ENCODE data around the gene ZDHHC1. TPM values are rescaled to one million over a fixed set of nuclear protein-coding genes. Genes with fewer than 3 reads are reported as not detected.
A peak's percentile ranks its signal among the peaks of the same experiment; 100 is the strongest.

Gene ZDHHC1
- polyA plus RNA-seq, 1 of the 3 experiments (the other 2 are of a cell fraction): 15.8 TPM

DNA sequence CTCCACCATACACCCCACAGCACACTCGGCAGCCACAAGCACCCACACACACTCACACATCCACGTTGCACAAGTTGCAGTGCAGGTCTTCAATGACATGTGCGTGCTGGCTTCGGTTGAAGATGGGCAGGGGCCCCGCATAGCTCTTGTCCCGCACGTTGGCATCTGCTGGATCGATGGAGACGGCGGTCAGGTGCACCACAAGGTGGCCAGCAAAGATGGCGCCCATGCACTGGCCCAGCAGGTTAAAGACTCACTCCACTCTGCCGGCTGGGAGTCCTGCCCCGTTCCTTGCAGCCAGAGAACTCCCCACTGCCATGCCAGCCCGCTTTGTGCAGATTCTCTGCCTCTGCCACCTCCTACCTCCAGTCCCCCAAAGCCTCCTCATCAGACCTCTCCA is 15.4 kb downstream of the ZDHHC1 start:
- no peak overlapping the region for H3K9ac ChIP-seq
- WGBS (ENCODE audit: low lambda C conversion rate): 93% methylated on average over 6 of the region's 14 CpGs
- H3F3A ChIP-seq (replicated peaks; ENCODE audit: insufficient read depth): peaks cover 10% of the 10 kb centered on the region
- DNase-seq: no peak
- CTCF ChIA-PET: interaction anchor here (0.9 to 1.5 kb wide), 2 partner anchors 12 to 46 kb away, joined by 3 to 6 read pairs; no protein-coding TSS in a partner anchor
- no peaks in the 10 kb centered on the region; the same call in 1 of the 2 replicates for H3K79me2 ChIP-seq (ENCODE audit: insufficient read depth)
- TF ChIP-seq FOXJ3 (CRISPR knock-in tag; IDR thresholded peaks at IDR 0.05) (no peak), MEF2A (IDR thresholded peaks at IDR 0.05; ENCODE audit: borderline replicate concordance, low read depth) (no peak), CHD2 (IDR thresholded peaks at IDR 0.05; ENCODE audit: low read length, partially characterized antibody) (no peak), NFIC (IDR thresholded peaks at IDR 0.05; ENCODE audit: borderline replicate concordance) (no peak), JUND (IDR thresholded peaks at IDR 0.05) (no peak), FOXM1 (IDR thresholded peaks at IDR 0.05; ENCODE audit: low read depth) (no peak), GABPA (IDR thresholded peaks at IDR 0.05; ENCODE audit: low read depth) (no peak), FOSL2 (IDR thresholded peaks at IDR 0.05; ENCODE audit: borderline replicate concordance, low read depth) (no peak), EP300 (IDR thresholded peaks at IDR 0.05; ENCODE audit: borderline replicate concordance in 1 of 2, low read depth in 1 of 2, low read length in 1 of 2) (no peak), TAF1 (IDR thresholded peaks at IDR 0.05; ENCODE audit: borderline replicate concordance, low read depth, low read length) (no peak), SIN3A (IDR thresholded peaks at IDR 0.05; ENCODE audit: borderline replicate concordance, low read depth, low read length) (no peak), MXI1 (IDR thresholded peaks at IDR 0.05; ENCODE audit: low read depth, low read length) (no peak), TEAD4 (IDR thresholded peaks at IDR 0.05; ENCODE audit: borderline replicate concordance, insufficient read depth) (no peak), YY1 (IDR thresholded peaks at IDR 0.05; ENCODE audit: low read depth) (no peak), TCF12 (IDR thresholded peaks at IDR 0.05) (no peak), EZH2phosphoT487 (IDR thresholded peaks at IDR 0.05; ENCODE audit: borderline replicate concordance, low read depth) (no peak), GATA2 (CRISPR knock-in tag; IDR thresholded peaks at IDR 0.05) (no peak)
- TF ChIP-seq, protein P1, sequence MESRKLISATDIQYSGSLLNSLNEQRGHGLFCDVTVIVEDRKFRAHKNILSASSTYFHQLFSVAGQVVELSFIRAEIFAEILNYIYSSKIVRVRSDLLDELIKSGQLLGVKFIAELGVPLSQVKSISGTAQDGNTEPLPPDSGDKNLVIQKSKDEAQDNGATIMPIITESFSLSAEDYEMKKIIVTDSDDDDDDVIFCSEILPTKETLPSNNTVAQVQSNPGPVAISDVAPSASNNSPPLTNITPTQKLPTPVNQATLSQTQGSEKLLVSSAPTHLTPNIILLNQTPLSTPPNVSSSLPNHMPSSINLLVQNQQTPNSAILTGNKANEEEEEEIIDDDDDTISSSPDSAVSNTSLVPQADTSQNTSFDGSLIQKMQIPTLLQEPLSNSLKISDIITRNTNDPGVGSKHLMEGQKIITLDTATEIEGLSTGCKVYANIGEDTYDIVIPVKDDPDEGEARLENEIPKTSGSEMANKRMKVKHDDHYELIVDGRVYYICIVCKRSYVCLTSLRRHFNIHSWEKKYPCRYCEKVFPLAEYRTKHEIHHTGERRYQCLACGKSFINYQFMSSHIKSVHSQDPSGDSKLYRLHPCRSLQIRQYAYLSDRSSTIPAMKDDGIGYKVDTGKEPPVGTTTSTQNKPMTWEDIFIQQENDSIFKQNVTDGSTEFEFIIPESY (IDR thresholded peaks at IDR 0.05; ENCODE audit: borderline replicate concordance, low read depth): no peak
- TF ChIP-seq, protein P2, sequence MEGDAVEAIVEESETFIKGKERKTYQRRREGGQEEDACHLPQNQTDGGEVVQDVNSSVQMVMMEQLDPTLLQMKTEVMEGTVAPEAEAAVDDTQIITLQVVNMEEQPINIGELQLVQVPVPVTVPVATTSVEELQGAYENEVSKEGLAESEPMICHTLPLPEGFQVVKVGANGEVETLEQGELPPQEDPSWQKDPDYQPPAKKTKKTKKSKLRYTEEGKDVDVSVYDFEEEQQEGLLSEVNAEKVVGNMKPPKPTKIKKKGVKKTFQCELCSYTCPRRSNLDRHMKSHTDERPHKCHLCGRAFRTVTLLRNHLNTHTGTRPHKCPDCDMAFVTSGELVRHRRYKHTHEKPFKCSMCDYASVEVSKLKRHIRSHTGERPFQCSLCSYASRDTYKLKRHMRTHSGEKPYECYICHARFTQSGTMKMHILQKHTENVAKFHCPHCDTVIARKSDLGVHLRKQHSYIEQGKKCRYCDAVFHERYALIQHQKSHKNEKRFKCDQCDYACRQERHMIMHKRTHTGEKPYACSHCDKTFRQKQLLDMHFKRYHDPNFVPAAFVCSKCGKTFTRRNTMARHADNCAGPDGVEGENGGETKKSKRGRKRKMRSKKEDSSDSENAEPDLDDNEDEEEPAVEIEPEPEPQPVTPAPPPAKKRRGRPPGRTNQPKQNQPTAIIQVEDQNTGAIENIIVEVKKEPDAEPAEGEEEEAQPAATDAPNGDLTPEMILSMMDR (IDR thresholded peaks at IDR 0.05): no peak
- TF ChIP-seq, protein P3, sequence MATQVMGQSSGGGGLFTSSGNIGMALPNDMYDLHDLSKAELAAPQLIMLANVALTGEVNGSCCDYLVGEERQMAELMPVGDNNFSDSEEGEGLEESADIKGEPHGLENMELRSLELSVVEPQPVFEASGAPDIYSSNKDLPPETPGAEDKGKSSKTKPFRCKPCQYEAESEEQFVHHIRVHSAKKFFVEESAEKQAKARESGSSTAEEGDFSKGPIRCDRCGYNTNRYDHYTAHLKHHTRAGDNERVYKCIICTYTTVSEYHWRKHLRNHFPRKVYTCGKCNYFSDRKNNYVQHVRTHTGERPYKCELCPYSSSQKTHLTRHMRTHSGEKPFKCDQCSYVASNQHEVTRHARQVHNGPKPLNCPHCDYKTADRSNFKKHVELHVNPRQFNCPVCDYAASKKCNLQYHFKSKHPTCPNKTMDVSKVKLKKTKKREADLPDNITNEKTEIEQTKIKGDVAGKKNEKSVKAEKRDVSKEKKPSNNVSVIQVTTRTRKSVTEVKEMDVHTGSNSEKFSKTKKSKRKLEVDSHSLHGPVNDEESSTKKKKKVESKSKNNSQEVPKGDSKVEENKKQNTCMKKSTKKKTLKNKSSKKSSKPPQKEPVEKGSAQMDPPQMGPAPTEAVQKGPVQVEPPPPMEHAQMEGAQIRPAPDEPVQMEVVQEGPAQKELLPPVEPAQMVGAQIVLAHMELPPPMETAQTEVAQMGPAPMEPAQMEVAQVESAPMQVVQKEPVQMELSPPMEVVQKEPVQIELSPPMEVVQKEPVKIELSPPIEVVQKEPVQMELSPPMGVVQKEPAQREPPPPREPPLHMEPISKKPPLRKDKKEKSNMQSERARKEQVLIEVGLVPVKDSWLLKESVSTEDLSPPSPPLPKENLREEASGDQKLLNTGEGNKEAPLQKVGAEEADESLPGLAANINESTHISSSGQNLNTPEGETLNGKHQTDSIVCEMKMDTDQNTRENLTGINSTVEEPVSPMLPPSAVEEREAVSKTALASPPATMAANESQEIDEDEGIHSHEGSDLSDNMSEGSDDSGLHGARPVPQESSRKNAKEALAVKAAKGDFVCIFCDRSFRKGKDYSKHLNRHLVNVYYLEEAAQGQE (IDR thresholded peaks at IDR 0.05; ENCODE audit: low read depth, low read length): no peak
- peak overlapping the region in 1 of 2 experiments; percentile 76; a peak in 2 of 4 replicates for H3K27ac ChIP-seq (ENCODE audit: low read depth in 2 of 2, low read length in 1 of 2)
- H3K9me3 ChIP-seq: no peaks in the 10 kb centered on the region
- H3K4me2 ChIP-seq: no peak overlapping the region
- POLR2A ChIA-PET: no interaction called here
- no peaks in the 10 kb centered on the region for H4K20me1 ChIP-seq (ENCODE audit: insufficient read depth)
- H2AFZ ChIP-seq (ENCODE audit: low read depth): no peak overlapping the region
- H3K27me3 ChIP-seq (ENCODE audit: insufficient read depth): no peaks in the 10 kb centered on the region
- no peak overlapping the region for H3K4me3 ChIP-seq (ENCODE audit: low read depth in 2 of 2, low read length in 1 of 2)
- H3K4me1 ChIP-seq (ENCODE audit: control insufficient read depth in 1 of 2, insufficient read depth in 2 of 2, low read depth in 1 of 2, low read length in 1 of 2): peaks cover 10 to 36% of the 10 kb centered on the region in 2 experiments; a peak in 3 of 4 replicates
- no peaks in the 10 kb centered on the region for H3K9me2 ChIP-seq
- peaks cover 0 to 6% of the 10 kb centered on the region in 2 experiments for H3K36me3 ChIP-seq (replicated peaks in 1 of 2; ENCODE audit: control insufficient read depth in 1 of 2, insufficient read depth in 2 of 2, low read length in 1 of 2)
